ENCODE results near the gene REG1A. TPM values are rescaled to one million over a fixed set of nuclear protein-coding genes. Genes with fewer than 3 reads are reported as not detected.

The REG1A gene
- total and polyA plus RNA-seq, 2 donors, result 0.14 to 2.4 TPM

DNA sequence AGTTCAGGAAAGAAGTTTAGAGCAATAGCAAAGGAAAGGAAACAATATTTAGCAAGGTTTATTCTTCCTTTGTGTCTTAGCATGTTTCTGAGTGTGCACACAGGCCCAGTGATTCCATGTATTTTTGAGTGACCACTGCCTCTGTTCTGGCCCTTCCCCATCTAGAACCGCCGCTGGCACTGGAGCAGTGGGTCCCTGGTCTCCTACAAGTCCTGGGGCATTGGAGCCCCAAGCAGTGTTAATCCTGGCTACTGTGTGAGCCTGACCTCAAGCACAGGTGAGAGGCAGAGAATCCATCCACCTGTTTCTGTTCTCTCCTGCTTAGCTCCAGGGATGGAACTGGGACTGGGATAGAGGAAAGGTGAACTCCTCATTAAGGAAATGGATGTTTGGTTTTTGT lies 2.4 kb downstream of the REG1A start:
- H3K4me3 ChIP-seq (ENCODE audit: low read length in 2 of 2), result no peak overlapping the region
- WGBS, result 97% methylated on average over 2 of the region's 2 CpGs
- H3K27me3 ChIP-seq (ENCODE audit: control insufficient read depth in 2 of 2, insufficient read depth in 1 of 2, low read length in 1 of 2), result no peaks in the 10 kb centered on the region
- H3K36me3 ChIP-seq (ENCODE audit: control insufficient read depth in 2 of 2, insufficient read depth in 2 of 2, low read length in 1 of 2), result no peaks in the 10 kb centered on the region
- no peaks in the 10 kb centered on the region for H3K9me3 ChIP-seq (ENCODE audit: control insufficient read depth in 2 of 2, insufficient read depth in 1 of 2, low read length in 1 of 2)
- no peak overlapping the region for H3K27ac ChIP-seq (ENCODE audit: low read depth in 1 of 2, low read length in 1 of 2)
- DNase-seq (ENCODE audit: low read depth in 6 of 9, low spot score in 9 of 9), result no peak
- H3K4me1 ChIP-seq (ENCODE audit: control insufficient read depth in 2 of 2, insufficient read depth in 2 of 2, low read length in 2 of 2), result no peaks in the 10 kb centered on the region

- 52% methylated on average over 9 of the region's 9 CpGs for WGBS
- Histone ChIP-seq H3K4me3 (ENCODE audit: low read length in 2 of 2) (no peak overlapping the region), H3K27me3 (ENCODE audit: control insufficient read depth in 2 of 2, insufficient read depth in 1 of 2, low read length in 1 of 2) (no peaks in the 10 kb centered on the region), H3K4me1 (ENCODE audit: control insufficient read depth in 2 of 2, insufficient read depth in 2 of 2, low read length in 2 of 2) (no peaks in the 10 kb centered on the region), H3K9me3 (ENCODE audit: control insufficient read depth in 2 of 2, insufficient read depth in 1 of 2, low read length in 1 of 2) (no peaks in the 10 kb centered on the region), H3K36me3 (ENCODE audit: control insufficient read depth in 2 of 2, insufficient read depth in 2 of 2, low read length in 1 of 2) (no peaks in the 10 kb centered on the region), H3K27ac (ENCODE audit: low read depth in 1 of 2, low read length in 1 of 2) (no peak overlapping the region)
- no peak for DNase-seq (ENCODE audit: low read depth in 6 of 9, low spot score in 9 of 9)
These were observed 4.8 kb downstream of the REG1A start for GRCh38 chr2:79124907-79125720.

GRCh38 chr2:79125721-79125985 lies 5.4 kb downstream of the REG1A start:
- H3K27me3 ChIP-seq (ENCODE audit: control insufficient read depth in 2 of 2, insufficient read depth in 1 of 2, low read length in 1 of 2), result no peaks in the 10 kb centered on the region
- no peaks in the 10 kb centered on the region for H3K9me3 ChIP-seq (ENCODE audit: control insufficient read depth in 2 of 2, insufficient read depth in 1 of 2, low read length in 1 of 2)
- H3K4me3 ChIP-seq (ENCODE audit: low read length in 2 of 2), result no peak overlapping the region
- no peaks in the 10 kb centered on the region for H3K4me1 ChIP-seq (ENCODE audit: control insufficient read depth in 2 of 2, insufficient read depth in 2 of 2, low read length in 2 of 2)
- no peak for DNase-seq (ENCODE audit: low read depth in 6 of 9, low spot score in 9 of 9)
- no peak overlapping the region for H3K27ac ChIP-seq (ENCODE audit: low read depth in 1 of 2, low read length in 1 of 2)
- no peaks in the 10 kb centered on the region for H3K36me3 ChIP-seq (ENCODE audit: control insufficient read depth in 2 of 2, insufficient read depth in 2 of 2, low read length in 1 of 2)
- 96% methylated on average over 3 of the region's 3 CpGs for WGBS

DNA sequence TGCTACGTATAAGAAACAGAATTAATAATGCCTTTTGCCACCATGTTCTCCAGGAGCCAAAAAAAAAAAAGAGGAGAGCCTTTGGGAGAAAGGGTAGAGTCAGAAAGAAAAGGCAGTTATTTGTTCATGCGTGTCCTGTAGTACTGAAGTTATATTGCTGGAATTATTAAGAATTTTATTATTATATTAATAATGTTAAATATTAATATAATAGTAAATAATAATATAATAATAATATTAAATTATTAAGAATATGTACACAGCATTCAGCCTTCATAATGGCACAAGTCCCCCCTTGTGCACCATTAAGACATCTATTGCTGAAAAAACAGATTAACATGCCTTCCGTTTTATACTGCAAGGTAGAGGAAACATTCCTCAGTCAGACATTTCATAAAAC lies 8.1 kb downstream of the REG1A start:
- H3K4me1 ChIP-seq (ENCODE audit: control insufficient read depth in 2 of 2, insufficient read depth in 2 of 2, low read length in 2 of 2), result no peaks in the 10 kb centered on the region
- H3K9me3 ChIP-seq (ENCODE audit: control insufficient read depth in 2 of 2, insufficient read depth in 1 of 2, low read length in 1 of 2), result no peaks in the 10 kb centered on the region
- no peaks in the 10 kb centered on the region for H3K36me3 ChIP-seq (ENCODE audit: control insufficient read depth in 2 of 2, insufficient read depth in 2 of 2, low read length in 1 of 2)
- H3K27me3 ChIP-seq (ENCODE audit: control insufficient read depth in 2 of 2, insufficient read depth in 1 of 2, low read length in 1 of 2), result no peaks in the 10 kb centered on the region
- no peak for DNase-seq (ENCODE audit: low read depth in 6 of 9, low spot score in 9 of 9)
- H3K27ac ChIP-seq (ENCODE audit: low read depth in 1 of 2, low read length in 1 of 2), result no peak overlapping the region
- 94% methylated on average over 3 of the region's 3 CpGs for WGBS
- no peak overlapping the region for H3K4me3 ChIP-seq (ENCODE audit: low read length in 2 of 2)

DNA sequence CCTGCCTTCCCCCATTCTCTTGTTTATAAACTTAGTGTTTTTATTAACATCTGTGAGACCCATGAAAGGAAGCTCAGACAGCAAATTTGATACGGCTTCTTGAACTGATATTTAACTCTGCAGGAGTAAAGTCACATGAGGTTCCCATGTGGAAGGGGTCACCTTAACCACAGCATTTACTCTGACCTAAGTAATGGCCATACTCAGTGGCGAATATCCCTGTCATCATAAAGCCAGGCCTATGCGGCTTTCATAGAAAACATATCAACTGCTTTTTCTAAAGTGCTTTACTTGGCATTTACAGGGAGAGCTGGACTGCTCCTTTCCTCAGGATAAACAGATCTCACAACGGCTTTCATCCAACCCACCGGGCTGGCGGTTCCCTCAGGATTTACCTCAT lies 9.0 kb downstream of the REG1A start:
- Histone ChIP-seq H3K4me1 (ENCODE audit: control insufficient read depth in 2 of 2, insufficient read depth in 2 of 2, low read length in 2 of 2) (no peaks in the 10 kb centered on the region), H3K27ac (ENCODE audit: low read depth in 1 of 2, low read length in 1 of 2) (no peak overlapping the region), H3K4me3 (ENCODE audit: low read length in 2 of 2) (no peak overlapping the region), H3K9me3 (ENCODE audit: control insufficient read depth in 2 of 2, insufficient read depth in 1 of 2, low read length in 1 of 2) (no peaks in the 10 kb centered on the region), H3K27me3 (ENCODE audit: control insufficient read depth in 2 of 2, insufficient read depth in 1 of 2, low read length in 1 of 2) (no peaks in the 10 kb centered on the region), H3K36me3 (ENCODE audit: control insufficient read depth in 2 of 2, insufficient read depth in 2 of 2, low read length in 1 of 2) (no peaks in the 10 kb centered on the region)
- WGBS, result 93% methylated on average over 6 of the region's 6 CpGs
- DNase-seq (ENCODE audit: low read depth in 6 of 9, low spot score in 9 of 9), result no peak

DNA sequence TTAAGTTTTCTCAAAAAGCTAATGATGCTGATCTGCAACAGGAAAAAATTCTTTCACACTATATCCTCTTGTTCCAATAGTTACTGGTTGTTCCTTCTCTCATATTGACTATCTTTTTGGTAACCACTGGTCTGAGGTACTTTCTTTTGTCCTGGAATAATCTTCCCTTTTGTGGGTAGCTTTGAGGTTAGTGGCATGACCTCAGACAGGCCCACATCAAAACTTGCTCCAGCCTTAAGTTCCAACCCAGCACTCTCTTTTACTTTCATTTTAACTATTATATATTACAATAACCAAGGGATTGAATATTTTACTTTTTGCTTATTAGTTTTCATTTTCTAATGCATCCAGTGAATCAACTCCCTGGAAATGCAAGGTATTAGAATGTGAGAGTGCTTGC lies 9.5 kb downstream of the REG1A start:
- DNase-seq (ENCODE audit: low read depth in 6 of 9, low spot score in 9 of 9), result no peak
- Histone ChIP-seq H3K4me3 (ENCODE audit: low read length in 2 of 2) (no peak overlapping the region), H3K27ac (ENCODE audit: low read depth in 1 of 2, low read length in 1 of 2) (no peak overlapping the region), H3K4me1 (ENCODE audit: control insufficient read depth in 2 of 2, insufficient read depth in 2 of 2, low read length in 2 of 2) (no peaks in the 10 kb centered on the region), H3K9me3 (ENCODE audit: control insufficient read depth in 2 of 2, insufficient read depth in 1 of 2, low read length in 1 of 2) (no peaks in the 10 kb centered on the region), H3K27me3 (ENCODE audit: control insufficient read depth in 2 of 2, insufficient read depth in 1 of 2, low read length in 1 of 2) (no peaks in the 10 kb centered on the region), H3K36me3 (ENCODE audit: control insufficient read depth in 2 of 2, insufficient read depth in 2 of 2, low read length in 1 of 2) (no peaks in the 10 kb centered on the region)

- Histone ChIP-seq H3K27me3 (ENCODE audit: control insufficient read depth in 2 of 2, insufficient read depth in 1 of 2, low read length in 1 of 2) (no peaks in the 10 kb centered on the region), H3K4me3 (ENCODE audit: low read length in 2 of 2) (no peak overlapping the region), H3K9me3 (ENCODE audit: control insufficient read depth in 2 of 2, insufficient read depth in 1 of 2, low read length in 1 of 2) (no peaks in the 10 kb centered on the region), H3K36me3 (ENCODE audit: control insufficient read depth in 2 of 2, insufficient read depth in 2 of 2, low read length in 1 of 2) (no peaks in the 10 kb centered on the region), H3K4me1 (ENCODE audit: control insufficient read depth in 2 of 2, insufficient read depth in 2 of 2, low read length in 2 of 2) (no peaks in the 10 kb centered on the region), H3K27ac (ENCODE audit: low read depth in 1 of 2, low read length in 1 of 2) (no peak overlapping the region)
- WGBS, result 93% methylated on average over 4 of the region's 4 CpGs
- DNase-seq (ENCODE audit: low read depth in 6 of 9, low spot score in 9 of 9), result no peak
These were observed 11.4 kb downstream of the REG1A start for GRCh38 chr2:79131687-79132086.

DNA sequence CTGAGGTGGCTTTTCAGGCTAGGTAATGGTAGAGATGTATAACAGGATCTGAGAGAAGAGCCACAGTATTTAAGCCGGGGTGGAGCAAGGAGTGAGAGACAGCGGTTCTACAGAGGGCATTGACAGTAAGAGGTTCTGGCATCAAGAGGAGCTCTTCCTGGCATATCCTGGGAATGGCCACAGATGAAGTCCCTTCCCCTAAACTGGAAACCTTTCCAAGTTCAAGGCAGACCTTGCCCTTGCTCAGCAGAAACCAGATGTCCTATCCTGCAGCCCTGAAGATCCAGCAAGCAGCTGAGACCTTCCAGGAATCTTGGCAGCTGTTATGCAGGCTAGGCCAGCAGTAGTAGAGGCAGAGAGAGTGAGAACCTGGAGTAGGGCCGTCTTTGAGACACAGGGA lies 18.1 kb downstream of the REG1A start:
- no peak for DNase-seq (ENCODE audit: low read depth in 6 of 9, low spot score in 9 of 9)
- Histone ChIP-seq H3K9me3 (ENCODE audit: control insufficient read depth in 2 of 2, insufficient read depth in 1 of 2, low read length in 1 of 2) (no peaks in the 10 kb centered on the region), H3K36me3 (ENCODE audit: control insufficient read depth in 2 of 2, insufficient read depth in 2 of 2, low read length in 1 of 2) (no peaks in the 10 kb centered on the region), H3K27me3 (ENCODE audit: control insufficient read depth in 2 of 2, insufficient read depth in 1 of 2, low read length in 1 of 2) (no peaks in the 10 kb centered on the region), H3K4me3 (ENCODE audit: low read length in 2 of 2) (no peak overlapping the region), H3K27ac (ENCODE audit: low read depth in 1 of 2, low read length in 1 of 2) (no peak overlapping the region), H3K4me1 (ENCODE audit: control insufficient read depth in 2 of 2, insufficient read depth in 2 of 2, low read length in 2 of 2) (no peaks in the 10 kb centered on the region)
- 92% methylated on average over 3 of the region's 3 CpGs for WGBS

DNA sequence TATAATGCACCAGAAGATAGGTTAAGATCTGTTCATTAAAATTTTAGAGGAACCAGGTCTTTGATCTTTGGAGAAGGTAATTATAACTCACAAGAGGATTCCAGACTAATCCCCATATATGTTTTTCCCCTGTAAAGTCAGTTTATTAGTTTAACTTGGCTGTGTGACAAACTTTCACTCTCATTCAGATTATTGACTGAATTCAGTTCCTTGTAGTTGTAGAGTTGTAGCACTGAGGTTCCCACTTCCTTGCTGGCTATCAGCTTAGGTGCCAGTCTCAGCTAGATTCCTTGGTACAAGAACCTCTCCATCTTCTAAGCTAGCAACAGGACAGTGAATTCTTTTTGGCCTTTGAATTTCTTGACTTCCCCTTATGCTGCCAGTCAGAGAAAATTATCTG lies 19.1 kb downstream of the REG1A start:
- no peak overlapping the region for H3K27ac ChIP-seq (ENCODE audit: low read depth in 1 of 2, low read length in 1 of 2)
- no peaks in the 10 kb centered on the region for H3K4me1 ChIP-seq (ENCODE audit: control insufficient read depth in 2 of 2, insufficient read depth in 2 of 2, low read length in 2 of 2)
- no peak for DNase-seq (ENCODE audit: low read depth in 6 of 9, low spot score in 9 of 9)
- no peak overlapping the region for H3K4me3 ChIP-seq (ENCODE audit: low read length in 2 of 2)
- no peaks in the 10 kb centered on the region for H3K27me3 ChIP-seq (ENCODE audit: control insufficient read depth in 2 of 2, insufficient read depth in 1 of 2, low read length in 1 of 2)
- H3K9me3 ChIP-seq (ENCODE audit: control insufficient read depth in 2 of 2, insufficient read depth in 1 of 2, low read length in 1 of 2), result no peaks in the 10 kb centered on the region
- no peaks in the 10 kb centered on the region for H3K36me3 ChIP-seq (ENCODE audit: control insufficient read depth in 2 of 2, insufficient read depth in 2 of 2, low read length in 1 of 2)

All from thymus (tissue), 11 donors.